Esophagus muscularis mucosa (tissue), 4 donors: ENCODE data around the gene VEZF1.

Experiments used
- CTCF ChIP-seq, 3 experiments: fragments of 200-600 bp in 2 of 3; fragments of 450-650 bp in 1 of 3; sonication (generic) in 2 of 3; IDR thresholded peaks; one replicate each; pipeline ENCODE4 v1.5.1; 2017 to 2019; ENCODE audit warnings: antibody characterized with exemption in 3 of 3, mild to moderate bottlenecking in 2 of 3, moderate library complexity in 1 of 3
- EP300 ChIP-seq: sonication (generic); formaldehyde crosslinking; IDR thresholded peaks from one replicate; pipeline ENCODE4 v1.6.1; 2017; ENCODE audit warnings: antibody characterized with exemption
- POLR2AphosphoS5 ChIP-seq, 2 donors: sonication (generic); formaldehyde crosslinking; IDR thresholded peaks; one replicate each; pipeline ENCODE4 v1.6.1; 2017; ENCODE audit warnings: antibody characterized with exemption in 2 of 2

- TF ChIP-seq CTCF (IDR thresholded peaks at IDR 0.05): no peak
- no peak for TF ChIP-seq POLR2AphosphoS5 (IDR thresholded peaks at IDR 0.05)
- no peak for TF ChIP-seq EP300
Measured at GRCh38 chr17:57966875-57967274, 21.2 kb downstream of the VEZF1 start.
